ENCODE results near the gene HM13.
"Not testable (repeated sequence)": the region's sequence is repeated elsewhere in the genome, so short reads cannot be mapped to it uniquely, and the experiment has no call there.

Gene HM13

GRCh38 chr20:31594002-31594557, 79.8 kb downstream of the HM13 start:
- no peak overlapping the region for H3K9ac ChIP-seq (ENCODE audit: low read length)
- no peak overlapping the region for H3K27ac ChIP-seq (ENCODE audit: low read depth, low read length)
- no peaks in the 10 kb centered on the region for H3K4me1 ChIP-seq (ENCODE audit: control insufficient read depth, insufficient read depth, low read length)
- no peak overlapping the region for H3K4me3 ChIP-seq (ENCODE audit: low read length)
- H3K36me3 ChIP-seq (ENCODE audit: control insufficient read depth, insufficient read depth, low read length) = no peaks in the 10 kb centered on the region
- no peaks in the 10 kb centered on the region for H3K27me3 ChIP-seq (ENCODE audit: control insufficient read depth, insufficient read depth, low read length)

DNA sequence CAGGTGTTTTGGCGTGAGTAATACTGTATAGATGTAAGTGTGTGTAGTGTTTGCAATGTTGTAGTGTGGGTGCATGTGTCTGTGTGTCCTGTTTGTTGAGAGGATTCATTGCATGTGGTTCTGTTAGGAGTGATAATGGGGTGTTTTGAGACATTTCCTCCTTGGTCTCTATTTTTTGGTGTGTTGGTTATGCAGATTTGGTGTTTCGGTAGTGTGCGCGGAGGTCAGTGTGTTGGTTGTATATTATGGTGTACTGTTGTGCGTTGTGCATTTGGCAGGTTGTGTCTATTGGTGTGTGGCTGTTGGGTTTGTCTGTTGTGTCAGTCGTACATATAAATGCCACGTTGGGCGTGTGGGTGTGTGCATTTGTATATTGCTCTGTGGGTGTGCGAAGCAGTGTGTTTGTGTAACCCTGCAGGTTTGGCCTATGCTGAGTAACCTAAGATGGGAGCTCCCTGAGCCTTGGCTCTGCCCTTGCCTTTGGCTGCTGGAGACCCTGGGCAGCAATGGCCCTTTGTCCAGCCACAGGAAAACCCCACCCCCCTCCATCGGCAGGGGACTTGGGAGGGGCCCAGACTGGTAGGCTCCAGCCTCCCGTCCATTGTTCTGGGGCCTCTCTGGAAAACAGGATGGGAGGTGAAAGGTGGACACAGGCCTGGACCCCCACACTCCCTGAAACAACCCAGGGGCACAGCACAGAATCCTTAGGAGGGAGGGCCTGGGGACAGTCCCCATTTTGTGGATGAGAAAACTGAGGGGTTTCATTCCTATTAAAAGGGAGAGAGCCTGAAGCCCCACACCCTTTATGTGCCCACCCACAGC, 80.5 kb downstream of the HM13 start:
- no peaks in the 10 kb centered on the region for H3K36me3 ChIP-seq (ENCODE audit: control insufficient read depth, insufficient read depth, low read length)
- no peak overlapping the region for H3K4me3 ChIP-seq (ENCODE audit: low read length)
- H3K27me3 ChIP-seq (ENCODE audit: control insufficient read depth, insufficient read depth, low read length) = no peaks in the 10 kb centered on the region
- no peak overlapping the region for H3K27ac ChIP-seq (ENCODE audit: low read depth, low read length)
- H3K9ac ChIP-seq (ENCODE audit: low read length) = peak overlapping the region; percentile 32
- H3K4me1 ChIP-seq (ENCODE audit: control insufficient read depth, insufficient read depth, low read length) = no peaks in the 10 kb centered on the region

DNA sequence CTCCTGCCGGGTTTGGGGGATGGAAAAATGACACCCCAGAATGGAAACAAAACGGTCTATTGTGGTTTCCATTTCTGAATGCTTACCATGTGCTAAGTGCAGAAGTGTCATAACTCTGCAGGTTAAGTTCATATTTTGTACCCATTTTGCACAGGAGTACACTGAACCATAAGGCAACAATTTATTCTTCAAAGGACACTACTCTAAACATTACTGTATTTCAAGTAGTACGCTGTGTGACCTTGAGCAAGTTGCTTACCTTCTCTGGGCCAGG, 81.1 kb downstream of the HM13 start:
- Histone ChIP-seq H3K36me3 (ENCODE audit: control insufficient read depth, insufficient read depth, low read length) (no peaks in the 10 kb centered on the region), H3K27me3 (ENCODE audit: control insufficient read depth, insufficient read depth, low read length) (no peaks in the 10 kb centered on the region), H3K4me1 (ENCODE audit: control insufficient read depth, insufficient read depth, low read length) (no peaks in the 10 kb centered on the region), H3K27ac (ENCODE audit: low read depth, low read length) (no peak overlapping the region), H3K4me3 (ENCODE audit: low read length) (no peak overlapping the region), H3K9ac (ENCODE audit: low read length) (no peak overlapping the region)

DNA sequence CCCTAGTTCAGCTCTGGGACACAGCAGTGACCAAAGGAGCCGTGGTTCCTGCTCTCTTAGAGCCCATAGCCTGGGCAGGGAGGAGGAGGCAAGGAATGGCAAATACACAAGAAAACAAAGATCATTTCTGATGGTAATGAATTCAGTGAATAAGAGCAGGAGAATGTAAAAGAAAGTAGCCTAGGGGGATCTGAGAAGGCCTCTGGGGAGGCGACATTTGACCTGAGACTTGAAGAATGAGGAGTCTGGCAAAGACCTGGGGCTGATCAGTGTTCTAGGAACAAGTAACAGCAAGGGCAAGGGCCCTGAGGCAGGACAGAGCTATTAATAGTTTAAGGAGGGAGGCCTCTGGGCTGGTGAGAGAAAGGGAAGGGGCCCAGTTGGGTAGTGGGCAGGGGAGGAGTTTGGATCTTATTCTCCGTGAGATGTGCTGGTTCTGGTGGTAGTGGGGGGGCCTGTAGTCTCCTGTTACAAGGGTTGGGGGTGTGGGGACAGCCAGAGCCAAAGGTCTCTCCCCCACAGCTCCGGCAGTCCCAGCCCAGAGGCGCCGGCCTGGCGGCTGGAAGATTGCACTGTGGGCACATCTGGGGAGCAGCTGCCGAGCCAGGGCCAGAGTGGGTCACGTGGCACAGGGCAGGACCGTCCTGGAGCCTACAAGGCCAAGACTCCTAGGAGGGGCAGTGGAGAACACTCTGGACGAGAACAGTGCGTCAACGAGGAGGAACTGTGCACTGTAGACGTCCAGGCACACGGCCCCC, 81.6 kb downstream of the HM13 start:
- no peak overlapping the region for H3K9ac ChIP-seq (ENCODE audit: low read length)
- no peak overlapping the region for H3K27ac ChIP-seq (ENCODE audit: low read depth, low read length)
- no peaks in the 10 kb centered on the region for H3K36me3 ChIP-seq (ENCODE audit: control insufficient read depth, insufficient read depth, low read length)
- H3K27me3 ChIP-seq (ENCODE audit: control insufficient read depth, insufficient read depth, low read length) = no peaks in the 10 kb centered on the region
- no peak overlapping the region for H3K4me3 ChIP-seq (ENCODE audit: low read length)
- no peaks in the 10 kb centered on the region for H3K4me1 ChIP-seq (ENCODE audit: control insufficient read depth, insufficient read depth, low read length)

DNA sequence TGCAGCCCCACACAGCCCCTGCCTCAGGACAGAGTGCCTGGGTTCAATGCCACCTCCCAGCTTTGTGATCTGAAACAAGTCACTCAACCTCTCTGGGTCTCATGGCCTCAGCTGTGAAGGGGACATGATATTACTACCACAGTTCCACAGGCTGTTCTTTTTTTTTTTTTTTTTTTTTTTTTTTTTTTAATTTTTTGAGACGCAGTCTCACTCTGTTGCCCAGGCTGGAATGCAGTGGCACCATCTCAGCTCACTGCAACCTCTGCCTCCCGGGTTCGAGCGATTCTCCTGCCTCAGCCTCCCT, 82.1 kb downstream of the HM13 start:
- H3K4me1 ChIP-seq (ENCODE audit: control insufficient read depth, insufficient read depth, low read length); H3K27me3 ChIP-seq (ENCODE audit: control insufficient read depth, insufficient read depth, low read length); H3K36me3 ChIP-seq (ENCODE audit: control insufficient read depth, insufficient read depth, low read length); H3K9ac ChIP-seq (ENCODE audit: low read length); H3K4me3 ChIP-seq (ENCODE audit: low read length); H3K27ac ChIP-seq (ENCODE audit: low read depth, low read length): not testable (repeated sequence)

DNA sequence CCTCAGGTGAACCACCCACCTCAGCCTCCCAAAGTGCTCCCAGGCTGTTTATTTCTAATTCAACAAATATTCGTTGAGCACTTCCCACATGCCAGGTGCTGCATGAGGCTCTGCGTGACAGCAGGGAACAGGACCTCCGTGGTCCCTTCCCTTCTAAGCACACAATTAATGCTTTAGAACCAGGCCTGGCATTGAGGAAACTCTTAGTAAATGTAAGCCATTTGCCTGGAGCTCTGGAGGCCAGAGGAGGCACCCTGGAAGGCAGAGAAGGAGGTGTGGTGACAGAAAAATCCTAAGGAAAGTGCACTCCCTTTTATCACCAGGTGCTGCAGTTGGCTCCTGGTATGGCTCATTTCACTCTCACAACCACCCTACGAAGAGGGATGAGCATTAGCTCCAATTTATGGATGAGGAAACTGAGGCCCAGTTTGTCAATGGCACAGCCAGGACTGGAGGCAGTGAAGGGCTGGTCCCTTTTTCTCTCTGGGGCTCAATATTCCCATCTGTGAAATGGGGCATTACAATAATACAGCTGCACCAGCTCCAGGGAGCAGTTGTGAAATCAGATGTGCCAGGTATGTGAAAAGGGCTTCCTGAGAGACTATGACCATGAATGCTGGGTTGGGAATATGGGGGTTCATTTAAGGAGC, 82.7 kb downstream of the HM13 start:
- H3K27ac ChIP-seq (ENCODE audit: low read depth, low read length) = no peak overlapping the region
- no peaks in the 10 kb centered on the region for H3K36me3 ChIP-seq (ENCODE audit: control insufficient read depth, insufficient read depth, low read length)
- H3K4me1 ChIP-seq (ENCODE audit: control insufficient read depth, insufficient read depth, low read length) = no peaks in the 10 kb centered on the region
- no peak overlapping the region for H3K9ac ChIP-seq (ENCODE audit: low read length)
- H3K27me3 ChIP-seq (ENCODE audit: control insufficient read depth, insufficient read depth, low read length) = no peaks in the 10 kb centered on the region
- no peak overlapping the region for H3K4me3 ChIP-seq (ENCODE audit: low read length)

- Histone ChIP-seq H3K27me3 (ENCODE audit: control insufficient read depth, insufficient read depth, low read length) (no peaks in the 10 kb centered on the region), H3K36me3 (ENCODE audit: control insufficient read depth, insufficient read depth, low read length) (no peaks in the 10 kb centered on the region), H3K27ac (ENCODE audit: low read depth, low read length) (no peak overlapping the region)
Observed at GRCh38 chr20:31597481-31597855, 83.2 kb downstream of the HM13 start.

DNA sequence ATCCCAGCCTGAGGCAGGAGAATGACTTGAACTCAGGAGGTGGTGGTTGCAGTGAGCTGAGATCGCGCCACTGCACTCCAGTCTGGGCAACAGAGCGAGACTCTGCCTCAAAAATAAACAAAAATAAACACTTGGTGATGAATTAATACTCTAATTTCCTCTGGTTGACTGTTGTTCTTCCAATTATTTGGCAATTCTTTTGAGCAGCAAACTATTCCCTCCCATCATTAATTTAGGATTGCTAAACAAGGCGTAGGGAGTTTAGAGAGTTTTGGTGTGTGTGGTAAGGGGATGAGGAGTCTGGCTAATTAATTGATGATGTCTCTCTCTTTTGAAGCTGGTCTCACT, 88.2 kb downstream of the HM13 start:
- no peaks in the 10 kb centered on the region for H3K27me3 ChIP-seq (ENCODE audit: control insufficient read depth, insufficient read depth, low read length)
- H3K36me3 ChIP-seq (ENCODE audit: control insufficient read depth, insufficient read depth, low read length) = no peaks in the 10 kb centered on the region
- H3K4me3 ChIP-seq (ENCODE audit: low read length) = no peak overlapping the region
- H3K27ac ChIP-seq (ENCODE audit: low read depth, low read length) = no peak overlapping the region
- H3K4me1 ChIP-seq (ENCODE audit: control insufficient read depth, insufficient read depth, low read length) = peaks cover 8% of the 10 kb centered on the region
- no peak overlapping the region for H3K9ac ChIP-seq (ENCODE audit: low read length)

More at GRCh38 chr20:31597481-31597855, 83.2 kb downstream of the HM13 start:
- no peak overlapping the region for H3K4me3 ChIP-seq (ENCODE audit: low read length)
- no peaks in the 10 kb centered on the region for H3K4me1 ChIP-seq (ENCODE audit: control insufficient read depth, insufficient read depth, low read length)
- H3K9ac ChIP-seq (ENCODE audit: low read length) = no peak overlapping the region

- Histone ChIP-seq H3K9ac (ENCODE audit: low read length) (no peak overlapping the region), H3K36me3 (ENCODE audit: control insufficient read depth, insufficient read depth, low read length) (no peaks in the 10 kb centered on the region), H3K4me1 (ENCODE audit: control insufficient read depth, insufficient read depth, low read length) (peaks cover 8% of the 10 kb centered on the region), H3K27ac (ENCODE audit: low read depth, low read length) (no peak overlapping the region), H3K4me3 (ENCODE audit: low read length) (no peak overlapping the region), H3K27me3 (ENCODE audit: control insufficient read depth, insufficient read depth, low read length) (no peaks in the 10 kb centered on the region)
Observed at GRCh38 chr20:31602779-31603441, 88.7 kb downstream of the HM13 start.

DNA sequence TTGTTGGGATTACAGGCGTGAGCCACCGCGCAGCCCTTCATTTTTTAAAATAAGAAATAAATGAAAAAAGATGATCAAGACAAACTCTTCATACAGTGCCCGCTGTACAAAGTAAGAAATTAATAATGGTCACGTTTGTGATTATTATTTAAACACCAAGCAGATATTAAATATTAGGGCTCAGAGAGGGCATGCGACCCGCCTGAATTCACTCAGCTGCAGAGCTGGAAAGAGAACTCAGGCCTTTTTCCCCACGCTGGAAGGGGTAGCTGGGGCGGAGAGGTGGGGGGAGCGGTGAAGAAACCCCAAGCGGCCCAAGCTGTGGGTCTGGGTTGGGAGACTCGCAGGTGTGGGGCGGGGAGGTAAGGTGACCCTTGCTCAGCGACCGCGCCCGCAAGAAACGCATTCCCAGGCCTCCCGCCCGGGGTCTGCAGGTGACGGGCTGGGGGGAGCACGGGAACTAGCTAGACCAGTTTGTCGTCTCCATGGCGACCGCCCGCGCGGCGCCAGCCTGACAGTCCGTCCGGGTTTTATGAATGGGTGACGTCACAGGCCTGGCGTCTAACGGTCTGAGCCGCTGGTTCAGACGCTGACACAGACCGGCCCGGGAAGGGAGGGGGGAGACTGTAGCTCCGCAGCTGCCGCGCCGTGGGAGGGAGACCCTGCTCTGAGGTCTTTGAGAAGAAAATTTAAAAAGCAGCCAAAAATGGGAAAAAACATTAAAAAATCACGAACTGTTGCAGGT, 89.8 kb downstream of the HM13 start:
- Histone ChIP-seq H3K9ac (ENCODE audit: low read length) (no peak overlapping the region), H3K27me3 (ENCODE audit: control insufficient read depth, insufficient read depth, low read length) (no peaks in the 10 kb centered on the region), H3K4me3 (ENCODE audit: low read length) (peak overlapping the region; percentile 77), H3K4me1 (ENCODE audit: control insufficient read depth, insufficient read depth, low read length) (peaks cover 8% of the 10 kb centered on the region), H3K36me3 (ENCODE audit: control insufficient read depth, insufficient read depth, low read length) (no peaks in the 10 kb centered on the region), H3K27ac (ENCODE audit: low read depth, low read length) (peak overlapping the region; percentile 48)

DNA sequence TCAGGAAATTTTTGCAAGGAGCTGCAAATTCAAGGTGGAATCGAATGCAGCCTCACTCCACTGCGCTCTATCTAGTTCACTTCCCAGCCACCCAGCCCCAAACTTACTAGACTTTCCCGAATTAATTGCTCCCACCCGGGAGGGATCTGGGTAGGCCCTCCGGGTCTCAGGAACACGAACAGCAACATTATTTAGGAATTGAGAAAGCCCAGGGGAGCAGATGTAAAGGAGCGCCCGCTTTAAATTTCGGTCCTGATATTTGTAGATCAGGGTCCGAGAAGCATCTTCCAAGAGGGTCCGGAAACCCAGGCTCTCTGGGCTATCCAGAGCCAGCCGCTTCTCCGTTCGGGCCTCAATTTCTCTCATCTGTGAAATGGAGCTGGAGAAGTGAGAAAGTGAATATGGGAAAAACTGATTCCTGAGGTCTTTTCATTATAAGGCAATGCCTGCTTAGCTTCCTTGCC, 90.4 kb downstream of the HM13 start:
- Histone ChIP-seq H3K36me3 (ENCODE audit: control insufficient read depth, insufficient read depth, low read length) (no peaks in the 10 kb centered on the region), H3K4me1 (ENCODE audit: control insufficient read depth, insufficient read depth, low read length) (peaks cover 8% of the 10 kb centered on the region), H3K4me3 (ENCODE audit: low read length) (peak overlapping the region; percentile 77), H3K27ac (ENCODE audit: low read depth, low read length) (peak overlapping the region; percentile 44), H3K27me3 (ENCODE audit: control insufficient read depth, insufficient read depth, low read length) (no peaks in the 10 kb centered on the region), H3K9ac (ENCODE audit: low read length) (no peak overlapping the region)

Measured in rectal smooth muscle tissue (tissue), 1 donor.